SK-N-SH treated with all-trans-retinoic acid at 6 μM for 48 hours (cell line): ENCODE data around the gene CGREF1.

Experiments
- ATAC-seq: fragments of 200-7000 bp; cut with Tn5 transposase; 3 replicates; pipeline ENCODE4 v1.9.1; 2020; ENCODE audit warnings: mild to moderate bottlenecking, moderate library complexity
- ARNTL ChIP-seq: fragments of 450-650 bp; formaldehyde crosslinking; IDR thresholded peaks from 2 replicates; pipeline ENCODE4 v1.5.0; 2020; ENCODE audit warnings: low read depth, mild to moderate bottlenecking, moderate library complexity, borderline replicate concordance
- BACH2 ChIP-seq: fragments of 250-450 bp; sonication (Bioruptor Pico); IDR thresholded peaks from 2 replicates; pipeline ENCODE4 v1.9.0; 2021; ENCODE audit warnings: mild to moderate bottlenecking, borderline replicate concordance
- CREB5 ChIP-seq: fragments of 250-450 bp; sonication (Bioruptor Pico); IDR thresholded peaks from 2 replicates; pipeline ENCODE4 v1.5.1; 2020; ENCODE audit warnings: low read depth, mild to moderate bottlenecking, moderate library complexity
- CSDC2 ChIP-seq: fragments of 250-450 bp; sonication (Bioruptor Pico); IDR thresholded peaks from 2 replicates; pipeline ENCODE4 v1.5.0; 2020; ENCODE audit warnings: mild to moderate bottlenecking, moderate library complexity
- ESRRG ChIP-seq: fragments of 250-450 bp; sonication (Bioruptor Pico); IDR thresholded peaks from 2 replicates; pipeline ENCODE4 v1.6.1; 2021; ENCODE audit warnings: mild to moderate bottlenecking
- GLIS3 ChIP-seq: fragments of 250-450 bp; sonication (Bioruptor Pico); IDR thresholded peaks from 2 replicates; pipeline ENCODE4 v1.5.0; 2020; ENCODE audit warnings: mild to moderate bottlenecking, moderate library complexity
- ISL1 ChIP-seq: fragments of 250-450 bp; sonication (Bioruptor Pico); IDR thresholded peaks from 2 replicates; pipeline ENCODE4 v2.1.2; 2022; ENCODE audit warnings: mild to moderate bottlenecking, moderate library complexity
- OSR1 ChIP-seq: fragments of 250-450 bp; sonication (Bioruptor Pico); IDR thresholded peaks from 2 replicates; pipeline ENCODE4 v1.8.0; 2022; ENCODE audit warnings: moderate library complexity, mild to moderate bottlenecking, inconsistent platforms
- PATZ1 ChIP-seq: fragments of 250-450 bp; sonication (Bioruptor Pico); IDR thresholded peaks from 2 replicates; pipeline ENCODE4 v1.8.0; 2020; ENCODE audit warnings: mild to moderate bottlenecking, moderate library complexity, borderline replicate concordance
- POU6F1 ChIP-seq: fragments of 250-450 bp; sonication (Bioruptor Pico); IDR thresholded peaks from 2 replicates; pipeline ENCODE4 v1.8.0; 2021; ENCODE audit warnings: low read depth, mild to moderate bottlenecking, moderate library complexity, borderline replicate concordance
- PPARA ChIP-seq: fragments of 250-450 bp; sonication (Bioruptor Pico); IDR thresholded peaks from 2 replicates; pipeline ENCODE4 v1.5.0; 2020; ENCODE audit warnings: mild to moderate bottlenecking, borderline replicate concordance
- RARB ChIP-seq: fragments of 250-450 bp; sonication (Bioruptor Pico); IDR thresholded peaks from 2 replicates; pipeline ENCODE4 v1.8.0; 2021; ENCODE audit warnings: mild to moderate bottlenecking, moderate library complexity
- SNAI2 ChIP-seq: fragments of 250-450 bp; sonication (Bioruptor Pico); IDR thresholded peaks from 2 replicates; pipeline ENCODE4 v1.5.0; 2020; ENCODE audit warnings: mild to moderate bottlenecking, moderate library complexity
- TCF4 ChIP-seq: fragments of 250-450 bp; sonication (Bioruptor Pico); IDR thresholded peaks from 2 replicates; pipeline ENCODE4 v1.8.0; 2021; ENCODE audit warnings: mild to moderate bottlenecking, moderate library complexity, borderline replicate concordance
- TOX ChIP-seq: fragments of 250-450 bp; sonication (Bioruptor Pico); IDR thresholded peaks from 2 replicates; pipeline ENCODE4 v1.8.0; 2021; ENCODE audit warnings: mild to moderate bottlenecking, moderate library complexity, borderline replicate concordance
- TSHZ2 ChIP-seq: fragments of 250-450 bp; sonication (Bioruptor Pico); IDR thresholded peaks from 2 replicates; pipeline ENCODE4 v1.5.0; 2020; ENCODE audit warnings: mild to moderate bottlenecking, moderate library complexity
- ZC3H10 ChIP-seq: fragments of 250-450 bp; sonication (Bioruptor Pico); IDR thresholded peaks from 2 replicates; pipeline ENCODE4 v1.5.1; 2021; ENCODE audit warnings: mild to moderate bottlenecking, moderate library complexity
- ZFP30 ChIP-seq: fragments of 450-650 bp; formaldehyde crosslinking; IDR thresholded peaks from 2 replicates; pipeline ENCODE4 v1.5.0; 2022; ENCODE audit warnings: mild to moderate bottlenecking, moderate library complexity
- ZNF565 ChIP-seq: fragments of 450-650 bp; formaldehyde crosslinking; conservative IDR thresholded peaks from 2 replicates; pipeline ENCODE4 v1.5.0; 2020; ENCODE audit warnings: low read depth, mild to moderate bottlenecking, moderate library complexity
- ZNF8 ChIP-seq: fragments of 450-650 bp; formaldehyde crosslinking; IDR thresholded peaks from 2 replicates; pipeline ENCODE4 v1.5.0; 2020; ENCODE audit warnings: mild to moderate bottlenecking, moderate library complexity

CGREF1 gene

GRCh38 chr2:27152796-27153464, 34.0 kb upstream of the CGREF1 start:
- 0 out of 3 replicates have a peak, but pooled peaks have one; percentile 16 for ATAC-seq
- no peak for TF ChIP-seq BACH2 (CRISPR knock-in tag)
- no peak for TF ChIP-seq ARNTL (CRISPR knock-in tag)
- TF ChIP-seq ZFP30 (CRISPR knock-in tag): no peak
- TF ChIP-seq CSDC2 (CRISPR knock-in tag): no peak
- no peak for TF ChIP-seq TOX (CRISPR knock-in tag)
- TF ChIP-seq ZC3H10 (CRISPR knock-in tag): no peak
- TF ChIP-seq ZNF8: no peak
- TF ChIP-seq TSHZ2 (CRISPR knock-in tag): no peak
- no peak for TF ChIP-seq RARB (CRISPR knock-in tag)
- no peak for TF ChIP-seq ZNF565

- ATAC-seq: 0 out of 3 replicates have a peak, but pooled peaks have one; percentile 18
- TF ChIP-seq ZNF8: no peak
These were observed 33.3 kb upstream of the CGREF1 start for GRCh38 chr2:27152102-27152795.

- no peak for ATAC-seq
- TF ChIP-seq TCF4 (CRISPR knock-in tag) (no peak), ZFP30 (CRISPR knock-in tag) (no peak), BACH2 (CRISPR knock-in tag) (no peak), GLIS3 (no peak), RARB (CRISPR knock-in tag) (no peak), ISL1 (CRISPR knock-in tag) (no peak), ESRRG (no peak), ARNTL (CRISPR knock-in tag) (no peak), POU6F1 (no peak), OSR1 (CRISPR knock-in tag) (no peak)
These were observed 31.8 kb upstream of the CGREF1 start for GRCh38 chr2:27150639-27151230.

GRCh38 chr2:27149570-27150405, 30.9 kb upstream of the CGREF1 start:
- TF ChIP-seq BACH2 (CRISPR knock-in tag) (no peak), RARB (CRISPR knock-in tag) (no peak), CREB5 (no peak), ARNTL (CRISPR knock-in tag) (no peak), ZNF565 (no peak), SNAI2 (CRISPR knock-in tag) (no peak), ISL1 (CRISPR knock-in tag) (no peak), TSHZ2 (CRISPR knock-in tag) (no peak), PPARA (no peak), ZFP30 (CRISPR knock-in tag) (no peak), ZC3H10 (CRISPR knock-in tag) (no peak), PATZ1 (CRISPR knock-in tag) (no peak)
- TF ChIP-seq, all 23 proteins: peak for 0

More at GRCh38 chr2:27149570-27150405, 30.9 kb upstream of the CGREF1 start:
- ATAC-seq: no peak; the same call in 2 of the 3 replicates
